GM19193 (cell line): ENCODE data around the gene PCDHB6.
"Not testable (repeated sequence)": the region's sequence is repeated elsewhere in the genome, so short reads cannot be mapped to it uniquely, and the experiment has no call there.

Experiments used
- POLR2A ChIP-seq: IDR thresholded peaks from 4 replicates; pipeline ENCODE4 v1.6.1; 2011; ENCODE audit not compliant: insufficient read depth, insufficient read length; ENCODE audit errors: extremely low read depth

PCDHB6 gene

DNA sequence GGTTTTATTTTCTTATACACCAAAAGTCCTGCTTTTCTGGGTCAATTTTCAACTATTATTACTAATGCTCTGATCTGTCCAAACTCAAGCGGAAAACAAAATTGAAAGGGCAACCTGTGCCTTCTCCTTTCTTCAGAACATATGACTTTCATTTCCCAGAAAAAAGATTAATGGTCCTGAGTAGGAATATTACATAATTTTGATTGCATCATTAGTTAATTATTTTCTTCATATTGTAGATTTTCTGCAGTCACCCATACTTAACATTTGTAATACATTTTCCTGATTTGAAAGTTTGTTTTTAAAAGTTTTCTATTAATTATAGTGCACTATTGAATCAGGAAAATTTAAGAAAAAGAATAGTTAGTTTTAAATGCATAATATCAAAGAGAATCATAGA, 26.1 kb downstream of the PCDHB6 start:
- no peak for TF ChIP-seq POLR2A

DNA sequence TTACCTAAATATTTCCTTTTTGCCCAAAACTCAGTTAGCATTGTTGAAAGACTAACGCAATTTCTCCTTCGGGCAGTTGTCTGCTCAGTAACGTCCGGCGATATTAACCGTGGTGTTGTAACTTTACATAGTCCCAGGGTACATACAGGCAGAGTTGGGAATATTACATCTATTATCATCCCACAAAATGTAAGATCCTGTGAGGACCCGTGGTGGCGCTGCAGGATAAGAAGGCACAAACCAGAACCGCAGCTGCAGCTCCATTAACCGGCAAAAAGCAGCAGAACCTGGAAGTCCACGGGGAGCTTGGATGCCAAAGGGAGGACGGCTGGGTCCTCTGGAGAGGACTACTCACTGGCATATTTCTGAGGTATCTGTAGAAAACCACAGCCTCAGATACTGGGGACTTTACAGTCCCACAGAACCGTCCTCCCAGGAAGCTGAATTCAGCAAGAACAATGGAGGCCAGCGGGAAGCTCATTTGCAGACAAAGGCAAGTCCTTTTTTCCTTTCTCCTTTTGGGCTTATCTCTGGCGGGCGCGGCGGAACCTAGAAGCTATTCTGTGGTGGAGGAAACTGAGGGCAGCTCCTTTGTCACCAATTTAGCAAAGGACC, 27.8 kb downstream of the PCDHB6 start, which contains the start of gene PCDHB8:
TSS of gene PCDHB8 (plus strand) at position 214 of the 615 bp plus-strand sequence. CDS start at position 459, 245 bp downstream.
- TF ChIP-seq POLR2A, result not testable (repeated sequence)

DNA sequence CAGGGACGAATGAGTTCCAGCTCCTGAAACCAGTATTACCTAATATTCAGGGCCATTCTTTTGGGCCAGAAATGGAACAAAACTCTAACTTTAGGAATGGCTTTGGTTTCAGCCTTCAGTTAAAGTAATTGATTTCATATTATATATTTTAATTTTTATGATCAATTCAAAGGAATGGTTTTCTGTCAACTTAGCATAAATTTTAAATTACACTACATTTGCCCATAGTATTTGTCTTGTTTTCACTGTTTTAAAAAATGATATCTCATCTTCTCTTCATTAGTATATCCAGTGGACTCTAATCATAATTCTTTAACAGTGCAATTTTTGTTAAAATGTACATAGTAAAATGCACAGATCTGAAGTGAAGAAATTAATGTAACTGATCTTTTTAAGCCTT, 30.5 kb downstream of the PCDHB6 start:
- TF ChIP-seq POLR2A, result no peak

DNA sequence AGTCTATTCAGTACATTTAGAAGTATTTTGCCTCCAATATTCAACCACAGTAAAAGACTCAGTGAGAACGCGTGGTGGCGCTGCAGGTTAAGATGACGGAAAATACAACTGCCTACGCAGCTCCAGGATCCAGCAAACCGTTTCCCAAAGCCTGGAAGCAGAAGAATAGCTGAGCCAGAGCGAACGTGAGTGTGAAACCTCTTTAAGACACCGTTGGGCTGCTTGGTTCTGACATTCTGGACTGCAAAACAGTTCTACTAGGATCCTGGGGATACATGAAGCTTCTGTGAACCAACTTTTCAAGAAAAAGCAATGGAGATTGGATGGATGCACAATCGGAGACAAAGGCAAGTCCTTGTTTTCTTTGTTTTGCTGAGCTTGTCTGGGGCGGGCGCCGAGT, 32.4 kb downstream of the PCDHB6 start, which contains the start of gene PCDHB16:
TSS of gene PCDHB16 (plus strand) at position 140 of the 400 bp plus-strand sequence. CDS start at position 313, 173 bp downstream.
- TF ChIP-seq POLR2A, result no peak

DNA sequence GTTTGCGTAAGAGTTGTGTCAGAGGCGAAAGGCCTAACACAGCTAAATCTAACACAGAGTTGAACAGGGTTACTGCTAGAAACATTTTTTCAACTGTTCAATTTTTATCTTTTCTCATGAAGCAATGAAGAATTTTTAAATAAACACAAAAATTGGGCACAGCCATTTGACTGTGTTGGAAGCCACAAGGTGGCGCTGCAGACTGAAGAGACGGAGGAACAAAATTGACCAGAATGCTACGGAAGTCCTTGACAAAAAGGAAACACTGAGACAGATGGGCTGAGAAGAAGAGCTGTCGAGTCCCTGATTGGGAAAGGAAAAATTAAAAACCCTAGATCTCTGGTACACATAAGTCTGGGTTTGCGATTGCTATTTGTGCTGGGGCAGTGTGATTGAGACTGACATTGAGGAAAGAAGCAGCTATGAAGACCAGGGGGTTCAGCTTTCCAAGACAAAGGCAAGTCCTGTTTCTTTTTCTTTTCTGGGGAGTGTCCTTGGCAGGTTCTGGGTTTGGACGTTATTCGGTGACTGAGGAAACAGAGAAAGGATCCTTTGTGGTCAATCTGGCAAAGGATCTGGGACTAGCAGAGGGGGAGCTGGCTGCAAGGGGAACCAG, 37.1 kb downstream of the PCDHB6 start, which contains the start of gene PCDHB9:
TSS of gene PCDHB9 (plus strand) at position 265 of the 616 bp plus-strand sequence. CDS start at position 423, 158 bp downstream.
- TF ChIP-seq POLR2A, result no peak

DNA sequence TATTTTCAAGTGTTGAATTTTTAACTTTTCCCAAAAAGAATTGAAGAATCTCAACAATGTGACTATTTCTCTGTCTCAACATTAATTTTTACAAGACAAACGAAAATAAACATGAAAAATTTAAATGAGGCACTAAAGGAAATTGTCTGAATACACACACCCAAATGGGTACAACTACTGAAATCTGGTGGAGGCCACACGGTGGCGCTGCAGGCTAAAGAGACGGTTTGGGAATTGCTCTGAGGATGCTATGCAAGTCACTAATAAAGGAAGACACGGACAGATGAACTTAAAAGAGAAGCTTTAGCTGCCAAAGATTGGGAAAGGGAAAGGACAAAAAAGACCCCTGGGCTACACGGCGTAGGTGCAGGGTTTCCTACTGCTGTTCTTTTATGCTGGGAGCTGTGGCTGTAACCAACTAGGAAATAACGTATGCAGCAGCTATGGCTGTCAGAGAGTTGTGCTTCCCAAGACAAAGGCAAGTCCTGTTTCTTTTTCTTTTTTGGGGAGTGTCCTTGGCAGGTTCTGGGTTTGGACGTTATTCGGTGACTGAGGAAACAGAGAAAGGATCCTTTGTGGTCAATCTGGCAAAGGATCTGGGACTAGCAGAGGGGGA, 42.4 kb downstream of the PCDHB6 start, which contains the start of gene PCDHB10:
TSS of gene PCDHB10 (plus strand) at position 244 of the 616 bp plus-strand sequence. CDS start at position 444, 200 bp downstream.
- TF ChIP-seq POLR2A, result no peak

DNA sequence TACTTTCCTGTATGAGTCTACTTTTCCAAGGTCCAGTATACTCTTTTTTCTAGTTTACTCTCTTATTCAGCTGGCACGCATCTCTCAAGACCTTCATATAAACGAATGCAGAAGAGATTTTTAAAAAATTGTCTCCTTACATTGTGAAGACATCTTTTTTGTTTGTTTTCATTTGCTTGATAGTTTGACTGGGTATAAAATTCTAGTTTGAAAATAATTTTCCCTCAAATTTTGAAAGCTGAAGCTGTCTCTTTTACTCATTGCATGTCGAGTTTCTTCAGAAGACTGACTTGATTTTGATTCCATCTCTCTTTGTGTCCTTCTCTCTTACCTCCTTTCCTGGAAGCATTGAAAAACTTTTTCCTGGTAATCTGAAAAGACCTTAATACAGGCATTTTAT, 46.5 kb downstream of the PCDHB6 start:
- TF ChIP-seq POLR2A, result no peak

DNA sequence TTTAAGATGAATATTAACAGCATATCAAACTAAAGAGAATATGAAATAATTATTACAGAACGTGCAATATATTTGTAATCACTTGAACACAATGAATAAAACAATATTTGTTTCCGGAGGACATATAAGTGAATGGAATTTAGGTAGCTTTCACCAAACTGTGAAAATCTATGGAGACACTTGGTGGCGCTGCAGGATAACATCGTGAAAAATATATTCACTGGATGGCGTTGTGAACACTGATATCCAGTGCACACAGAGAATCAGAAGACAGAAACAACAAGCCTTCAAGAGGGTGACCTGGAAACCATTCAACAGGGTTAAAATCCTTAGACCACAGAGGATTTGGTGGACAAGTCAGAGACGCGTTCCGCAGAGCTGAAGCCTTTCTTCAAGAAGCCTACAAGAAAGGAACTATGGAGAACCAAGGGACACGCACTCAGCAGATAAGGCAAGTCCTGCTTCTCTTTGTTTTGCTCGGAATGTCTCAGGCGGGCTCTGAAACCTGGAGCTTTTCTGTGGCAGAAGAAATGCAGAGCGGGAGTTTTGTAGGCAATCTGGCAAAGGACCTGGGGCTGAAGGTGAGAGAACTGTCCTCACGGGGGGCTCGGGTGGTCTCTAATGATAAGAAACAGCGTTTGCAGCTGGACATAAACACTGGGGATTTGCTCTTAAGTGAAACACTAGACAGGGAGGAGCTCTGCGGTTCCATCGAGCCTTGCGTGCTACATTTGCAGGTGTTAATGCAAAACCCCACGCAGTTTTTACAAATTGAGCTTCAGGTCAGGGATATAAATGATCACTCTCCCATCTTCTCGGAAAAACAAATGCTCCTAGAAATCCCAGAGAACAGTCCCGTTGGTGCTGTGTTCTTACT, 49.7 kb downstream of the PCDHB6 start, which contains the start of gene PCDHB11:
TSS of gene PCDHB11 (plus strand) at position 269 of the 877 bp plus-strand sequence. CDS start at position 417, 148 bp downstream.
- no peak for TF ChIP-seq POLR2A
